Measurements from ENCODE around the gene DGKZ.
A peak's percentile ranks its signal among the peaks of the same experiment; 100 is the strongest.
"Not testable (repeated sequence)": the region's sequence is repeated elsewhere in the genome, so short reads cannot be mapped to it uniquely, and the experiment has no call there.

The DGKZ gene, protein sequence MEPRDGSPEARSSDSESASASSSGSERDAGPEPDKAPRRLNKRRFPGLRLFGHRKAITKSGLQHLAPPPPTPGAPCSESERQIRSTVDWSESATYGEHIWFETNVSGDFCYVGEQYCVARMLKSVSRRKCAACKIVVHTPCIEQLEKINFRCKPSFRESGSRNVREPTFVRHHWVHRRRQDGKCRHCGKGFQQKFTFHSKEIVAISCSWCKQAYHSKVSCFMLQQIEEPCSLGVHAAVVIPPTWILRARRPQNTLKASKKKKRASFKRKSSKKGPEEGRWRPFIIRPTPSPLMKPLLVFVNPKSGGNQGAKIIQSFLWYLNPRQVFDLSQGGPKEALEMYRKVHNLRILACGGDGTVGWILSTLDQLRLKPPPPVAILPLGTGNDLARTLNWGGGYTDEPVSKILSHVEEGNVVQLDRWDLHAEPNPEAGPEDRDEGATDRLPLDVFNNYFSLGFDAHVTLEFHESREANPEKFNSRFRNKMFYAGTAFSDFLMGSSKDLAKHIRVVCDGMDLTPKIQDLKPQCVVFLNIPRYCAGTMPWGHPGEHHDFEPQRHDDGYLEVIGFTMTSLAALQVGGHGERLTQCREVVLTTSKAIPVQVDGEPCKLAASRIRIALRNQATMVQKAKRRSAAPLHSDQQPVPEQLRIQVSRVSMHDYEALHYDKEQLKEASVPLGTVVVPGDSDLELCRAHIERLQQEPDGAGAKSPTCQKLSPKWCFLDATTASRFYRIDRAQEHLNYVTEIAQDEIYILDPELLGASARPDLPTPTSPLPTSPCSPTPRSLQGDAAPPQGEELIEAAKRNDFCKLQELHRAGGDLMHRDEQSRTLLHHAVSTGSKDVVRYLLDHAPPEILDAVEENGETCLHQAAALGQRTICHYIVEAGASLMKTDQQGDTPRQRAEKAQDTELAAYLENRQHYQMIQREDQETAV

DNA sequence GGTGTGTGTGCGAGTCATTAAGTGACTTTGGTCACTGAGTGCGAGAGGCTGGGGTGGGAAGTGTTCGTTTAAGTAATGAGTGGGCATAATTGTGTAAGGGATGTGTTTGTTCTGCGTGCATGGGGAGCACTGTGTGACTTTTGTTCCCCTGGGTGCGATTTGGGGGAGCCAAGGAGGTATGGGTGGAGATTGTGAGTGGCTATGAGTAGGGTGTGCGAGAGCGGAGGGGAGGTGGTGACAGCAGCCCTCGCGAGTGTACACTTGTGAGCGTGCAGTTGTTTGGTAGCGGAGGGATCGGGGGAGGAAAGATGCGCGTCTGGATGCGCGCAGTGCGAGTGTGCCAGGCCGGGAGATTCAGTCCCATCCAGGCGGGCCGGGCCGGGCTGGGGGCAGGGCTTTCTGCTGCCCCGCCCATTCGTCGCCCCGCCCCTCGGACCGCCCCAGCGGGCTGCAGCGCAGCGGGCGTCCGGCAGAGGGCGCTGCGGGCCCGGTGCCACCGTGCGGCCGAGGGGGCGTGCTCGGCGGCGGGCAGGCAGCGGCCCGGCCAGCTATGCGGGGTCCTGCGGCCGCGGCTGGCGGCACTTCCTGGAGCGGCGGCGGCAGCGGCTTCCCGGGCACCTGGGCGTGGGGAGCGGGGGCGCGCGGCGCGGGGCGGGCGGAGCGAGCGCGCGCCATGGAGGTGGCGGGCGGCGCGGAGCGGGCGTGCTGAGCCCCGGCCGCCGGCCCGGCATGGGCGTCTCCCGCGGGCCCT is at the start of gene DGKZ:
Gene DGKZ, plus strand, starts transcription at position 578 of the 751 bp plus-strand sequence. CDS start 197 bp downstream, outside the sequence.
- DNase-seq (ENCODE audit: low read depth), result peak; percentile 84

DNA sequence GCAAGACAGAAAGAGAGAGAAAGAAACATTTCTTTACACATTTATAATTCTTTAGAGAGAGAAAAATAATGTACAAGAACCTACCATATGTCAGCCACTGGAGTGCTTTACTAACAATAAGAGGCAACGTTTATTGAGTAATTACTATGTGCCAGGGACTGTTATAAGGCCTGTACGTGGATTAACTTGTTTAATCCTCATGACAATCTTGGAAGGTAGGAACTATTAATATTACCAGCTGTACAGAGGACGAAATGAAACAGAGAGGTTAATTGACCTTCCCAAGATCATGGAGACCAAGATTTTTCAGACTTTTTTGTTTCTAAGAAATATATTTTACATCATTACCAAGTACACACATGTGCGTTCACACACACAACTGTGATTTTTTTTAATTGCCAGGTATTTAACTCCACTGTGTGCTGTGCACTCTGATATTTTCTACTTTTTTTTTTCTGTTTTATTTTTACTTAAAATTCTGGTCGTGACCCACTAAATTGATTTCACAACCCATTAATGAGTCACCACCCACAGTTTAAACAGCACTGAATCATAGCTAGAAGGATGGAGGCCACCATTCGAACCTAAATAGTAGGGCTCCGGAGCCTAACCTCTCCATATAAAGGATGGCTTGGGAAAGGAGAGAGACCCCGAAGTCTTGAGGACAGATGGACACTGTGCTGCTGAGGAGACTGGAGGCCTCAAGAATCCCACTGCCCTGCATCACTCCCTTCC is 48.4 kb upstream of the DGKZ start:
- DNase-seq (ENCODE audit: low read depth), result peak; percentile 88

DNA sequence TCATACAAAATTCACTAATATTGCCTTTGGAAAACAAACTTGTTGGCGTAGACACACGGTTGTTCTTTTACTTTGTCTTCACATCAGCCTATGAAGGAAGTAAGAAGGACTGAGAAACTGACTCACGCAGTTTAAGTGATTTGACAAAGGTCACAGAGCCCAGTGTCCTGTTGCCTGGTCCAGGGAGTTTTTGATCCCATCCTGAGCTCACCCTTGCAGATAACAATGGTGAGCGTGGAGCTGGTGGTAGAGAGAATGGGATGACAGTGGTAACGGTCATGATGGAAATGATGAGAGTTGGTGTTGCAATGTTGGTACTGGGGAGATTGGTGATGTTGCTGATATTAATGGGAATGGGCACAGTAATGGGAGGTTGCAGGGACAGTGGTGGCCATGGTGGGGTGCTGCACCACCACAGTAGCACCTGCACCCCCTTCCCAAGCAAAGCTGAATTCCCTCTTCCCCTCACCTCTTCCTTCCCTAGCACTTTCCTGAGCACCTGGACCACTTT is 47.8 kb upstream of the DGKZ start:
- DNase-seq (ENCODE audit: low read depth), result no peak

DNA sequence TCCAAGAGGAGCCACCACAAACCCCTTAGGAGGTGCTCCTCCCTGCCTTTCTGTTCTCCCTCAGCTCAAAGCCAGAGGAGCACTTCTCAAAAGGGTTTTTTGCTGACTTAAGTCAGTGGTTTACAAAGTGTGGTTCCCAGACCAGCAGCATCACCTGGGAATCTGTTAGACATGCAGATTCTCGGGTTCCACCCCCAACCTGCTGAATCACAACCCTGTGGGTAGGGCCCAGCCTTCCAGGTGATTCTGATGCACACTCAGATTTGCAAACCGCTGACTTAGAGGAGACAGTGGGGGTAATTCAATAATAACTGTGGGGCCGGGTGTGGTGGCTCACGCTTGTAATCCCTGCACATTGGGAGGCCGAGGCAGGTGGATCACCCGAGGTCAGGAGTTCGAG is 47.0 kb upstream of the DGKZ start:
- no peak for DNase-seq (ENCODE audit: low read depth)

DNA sequence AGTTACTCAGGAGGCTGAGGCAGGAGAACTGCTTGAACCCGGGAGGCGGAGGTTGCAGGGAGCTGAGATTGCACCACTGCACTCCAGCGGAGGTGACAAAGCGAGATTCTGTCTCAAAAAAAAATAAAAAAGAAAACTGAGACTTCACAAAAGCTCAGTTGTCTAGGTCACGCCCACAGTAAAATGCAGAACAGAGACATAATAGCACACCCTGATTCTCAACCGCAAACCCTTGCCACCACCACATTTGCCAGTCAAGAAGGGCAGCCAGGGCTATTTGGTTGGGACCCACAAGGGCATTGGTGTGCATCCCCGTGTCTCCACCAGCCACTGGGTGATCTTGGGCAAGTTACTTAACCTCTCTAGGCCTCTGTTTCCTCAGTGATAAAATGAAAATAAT is 44.4 kb upstream of the DGKZ start:
- no peak for DNase-seq (ENCODE audit: low read depth)

DNA sequence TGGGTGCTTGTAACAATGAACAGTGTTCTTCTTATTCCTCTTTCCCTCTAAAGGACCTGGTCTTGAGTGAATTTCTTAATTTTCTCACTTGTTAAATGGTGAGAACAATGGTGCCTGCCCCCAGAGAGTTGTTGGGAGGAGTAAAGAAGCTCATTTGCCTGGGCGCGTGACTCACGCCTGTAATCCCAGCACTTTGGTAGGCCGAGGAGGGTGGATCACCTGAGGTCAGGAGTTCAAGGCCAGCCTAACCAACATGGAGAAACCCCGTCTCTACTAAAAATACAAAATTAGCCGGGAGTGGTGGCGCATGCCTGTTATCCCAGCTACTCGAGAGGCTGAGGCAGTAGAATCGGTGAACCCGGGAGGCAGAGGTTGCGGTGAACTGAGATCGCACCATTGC is 43.2 kb upstream of the DGKZ start:
- not testable (repeated sequence) for DNase-seq (ENCODE audit: low read depth)

DNA sequence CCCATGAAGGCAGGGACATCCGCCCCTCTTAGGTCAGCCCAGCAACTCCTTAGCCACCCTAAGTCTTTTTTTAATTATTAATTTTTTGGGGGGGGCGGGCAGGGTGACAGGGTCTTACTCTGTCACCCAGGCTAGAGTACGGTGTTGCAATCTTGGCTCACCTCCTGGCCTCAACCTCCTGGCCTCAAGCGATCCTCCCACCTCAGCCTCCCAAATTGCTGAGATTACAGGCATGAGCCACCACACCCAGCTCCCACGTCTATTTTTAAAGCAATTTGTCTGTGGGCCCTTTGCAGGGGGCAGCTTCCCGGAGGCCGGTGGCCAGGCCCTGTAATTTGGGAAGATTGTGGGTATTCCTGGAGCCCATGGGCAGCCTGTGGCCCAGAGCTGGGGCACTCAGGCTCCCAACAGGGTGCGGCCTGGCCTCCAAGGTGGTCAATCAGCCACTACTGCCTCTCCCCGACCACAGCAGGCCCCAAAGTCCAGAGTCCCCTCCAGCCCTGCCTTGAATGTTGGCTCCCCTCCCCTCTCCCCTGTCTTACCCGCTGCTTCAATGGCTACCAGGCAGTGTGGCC is 42.6 kb upstream of the DGKZ start:
- DNase-seq (ENCODE audit: low read depth), result no peak

DNA sequence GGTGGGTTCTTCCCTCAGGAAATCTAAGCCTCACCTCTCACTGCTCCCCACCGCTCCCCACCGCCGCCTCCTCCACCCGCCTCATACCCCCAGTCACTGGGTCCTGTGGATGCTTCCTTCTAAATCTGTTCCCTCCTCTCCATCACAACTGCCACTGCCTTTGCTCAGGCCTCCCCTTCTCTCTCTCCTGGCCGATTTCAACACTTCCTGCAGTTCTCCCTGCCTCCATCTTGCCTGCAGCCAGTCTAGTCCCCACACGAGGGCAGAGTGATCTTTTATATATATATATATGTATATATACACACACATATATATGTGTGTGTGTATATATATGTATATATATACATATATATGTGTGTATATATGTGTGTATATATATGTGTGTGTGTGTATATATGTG is 42.0 kb upstream of the DGKZ start:
- DNase-seq (ENCODE audit: low read depth), result peak; percentile 61

DNA sequence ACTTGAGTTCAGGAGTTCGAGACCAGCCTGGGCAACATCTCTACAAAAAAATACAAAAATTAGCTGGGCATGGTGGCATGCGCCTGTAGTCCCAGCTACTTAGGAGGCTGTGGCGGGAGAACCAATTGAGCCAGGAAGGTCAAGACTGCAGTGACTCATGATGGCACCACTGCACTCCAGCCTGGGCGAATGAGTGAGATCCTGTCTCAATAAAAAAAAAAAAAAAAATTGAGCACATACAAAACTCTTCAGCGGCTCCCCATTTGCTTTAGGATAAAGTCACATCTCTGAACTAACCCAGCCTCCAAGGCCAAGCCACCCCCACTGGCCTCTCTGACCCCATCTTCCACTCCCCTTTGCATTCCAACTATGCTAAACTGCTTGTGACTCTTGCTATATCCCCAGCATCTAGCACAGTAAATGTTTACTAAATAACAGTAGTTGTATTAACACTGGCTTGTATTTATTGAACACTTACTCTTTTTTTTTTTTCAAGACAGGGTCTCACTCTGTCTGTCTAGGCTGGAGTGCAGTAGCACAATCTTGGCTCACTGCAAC is 40.9 kb upstream of the DGKZ start:
- DNase-seq (ENCODE audit: low read depth), result peak; percentile 73

DNA sequence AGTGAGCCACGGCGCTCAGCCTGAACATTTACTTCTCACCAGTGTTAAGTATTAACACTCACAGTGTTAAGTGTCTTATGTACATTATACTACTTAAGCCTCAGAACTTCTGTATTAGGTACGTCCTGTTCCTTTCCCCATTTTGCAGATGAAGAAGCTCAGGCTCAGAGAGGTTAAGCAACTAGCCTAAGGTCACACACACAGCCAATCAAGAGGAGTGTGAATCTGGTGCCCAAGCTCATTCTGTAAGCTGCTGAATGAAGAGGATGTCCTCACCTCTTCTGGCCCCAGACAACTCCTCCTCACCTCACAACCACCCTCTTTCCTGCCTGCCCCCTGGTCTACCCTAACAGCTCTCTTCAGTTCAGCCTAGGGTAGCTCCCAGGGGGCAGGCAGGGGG is 39.9 kb upstream of the DGKZ start:
- DNase-seq (ENCODE audit: low read depth), result no peak

DNA sequence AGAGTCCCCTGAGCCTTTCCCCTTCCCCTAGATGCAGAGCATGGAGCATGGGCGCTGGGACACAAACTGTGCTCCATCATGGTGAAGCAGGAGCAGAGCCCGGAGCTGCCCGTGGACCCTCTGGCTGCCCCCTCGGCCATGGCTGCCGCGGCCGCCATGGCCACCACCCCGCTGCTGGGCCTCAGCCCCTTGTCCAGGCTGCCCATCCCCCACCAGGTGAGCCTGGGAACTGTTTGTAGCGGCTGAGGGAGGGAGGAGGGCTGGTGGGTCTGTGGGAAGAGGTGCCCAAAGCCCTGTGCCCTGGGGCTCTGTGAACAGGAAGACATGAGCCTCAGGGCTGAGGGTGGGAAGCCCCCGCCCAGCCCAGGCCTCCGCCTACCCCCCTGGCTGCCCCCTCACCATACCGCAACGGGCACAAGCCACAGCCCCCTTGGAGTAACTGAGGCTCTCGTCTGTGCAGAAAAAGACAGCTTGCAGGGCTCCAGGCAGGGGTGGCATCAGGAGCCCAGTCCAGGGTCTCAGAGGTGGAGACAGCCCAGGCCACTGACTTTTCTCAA is 39.4 kb upstream of the DGKZ start:
- no peak for DNase-seq (ENCODE audit: low read depth)

DNA sequence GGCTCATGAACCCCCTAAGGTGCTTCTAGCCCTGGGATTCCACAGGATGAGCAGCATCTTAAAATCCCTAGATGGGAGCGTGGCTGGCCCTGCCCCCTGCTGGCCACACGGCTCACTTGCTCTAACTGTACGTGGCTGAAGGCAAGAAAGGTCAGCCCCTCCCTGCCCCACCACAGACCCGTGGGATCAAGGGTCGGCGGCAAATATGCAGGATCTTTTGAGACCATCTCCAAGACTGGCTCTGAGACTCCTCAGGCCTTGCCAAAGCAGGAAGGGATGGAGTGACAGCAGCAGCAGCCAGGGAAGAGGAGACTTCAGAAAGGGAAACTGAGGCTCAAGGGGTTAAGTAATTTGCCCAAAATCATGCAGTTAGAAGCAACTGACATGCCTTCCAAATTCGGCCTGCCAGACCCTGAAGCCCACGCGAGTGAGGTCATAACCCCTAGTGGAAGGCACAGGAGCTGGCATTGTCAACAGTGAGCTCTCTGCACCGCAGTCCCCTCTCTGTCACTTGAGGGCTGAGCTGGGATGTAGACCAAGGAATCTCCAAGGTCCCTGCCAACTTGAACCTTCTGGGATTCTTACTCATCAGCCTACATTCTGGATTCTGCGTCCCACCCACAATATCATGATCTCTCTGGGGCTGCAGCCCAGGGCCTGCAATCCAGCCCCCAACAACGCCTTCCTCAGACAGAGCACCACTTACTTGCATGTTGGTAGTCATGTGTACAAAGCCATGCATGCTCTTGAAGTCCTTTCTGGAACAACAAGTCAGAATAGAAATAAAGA is 38.4 kb upstream of the DGKZ start:
- peak; percentile 71 for DNase-seq (ENCODE audit: low read depth)

DNA sequence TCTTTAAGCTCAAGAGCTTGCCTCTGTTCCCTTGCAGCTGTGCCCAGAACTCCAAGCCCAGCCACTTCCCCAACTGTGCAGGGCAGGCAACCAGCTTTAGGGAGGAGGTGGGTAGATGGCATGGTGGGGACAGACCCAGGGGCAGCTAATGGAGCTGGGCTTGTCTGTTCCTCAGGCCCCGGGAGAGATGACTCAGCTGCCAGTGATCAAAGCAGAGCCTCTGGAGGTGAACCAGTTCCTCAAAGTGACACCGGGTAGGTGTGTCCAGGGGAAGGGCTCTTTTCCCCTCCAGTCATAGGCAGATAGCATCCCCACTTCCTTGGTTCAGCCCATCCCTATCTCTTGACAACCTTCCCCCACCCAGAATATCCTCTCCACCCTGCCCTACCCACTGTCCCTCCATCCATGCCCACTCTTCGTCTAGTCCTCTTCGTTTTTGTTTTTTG is 37.4 kb upstream of the DGKZ start:
- no peak for DNase-seq (ENCODE audit: low read depth)

DNA sequence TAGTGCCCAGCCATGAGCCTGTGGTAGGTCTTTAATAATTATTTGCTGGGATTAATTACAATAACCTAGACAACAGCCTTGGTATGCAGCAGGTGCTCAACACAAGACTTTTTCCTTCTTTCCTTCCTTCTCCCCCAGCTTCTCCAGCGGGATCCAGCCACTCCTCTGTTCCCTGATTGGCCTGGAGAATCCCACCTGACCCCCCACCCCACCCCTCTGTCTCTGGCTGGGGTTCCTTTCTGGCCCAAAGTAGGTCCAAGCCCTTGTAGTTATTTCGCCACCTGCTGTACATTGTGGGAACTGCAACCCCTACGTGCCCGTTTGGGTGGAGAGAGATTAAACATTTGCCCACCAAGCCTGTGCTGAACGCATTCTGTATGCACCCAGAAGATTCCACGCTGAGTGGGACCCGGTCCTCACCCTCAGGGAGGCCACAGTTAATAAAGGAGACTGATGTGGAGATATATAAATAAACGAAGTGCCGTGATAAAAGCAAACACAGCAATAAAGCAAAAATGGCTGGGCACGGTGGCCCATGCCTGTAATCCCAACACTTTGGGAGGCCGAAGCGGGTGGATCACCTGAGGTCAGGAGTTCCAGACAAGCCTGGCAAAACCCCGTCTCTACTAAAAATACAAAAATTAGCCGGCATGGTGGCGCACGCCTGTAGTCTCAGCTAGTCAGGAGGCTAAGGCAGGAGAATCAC is 32.1 kb upstream of the DGKZ start:
- DNase-seq (ENCODE audit: low read depth), result peak; percentile 81

DNA sequence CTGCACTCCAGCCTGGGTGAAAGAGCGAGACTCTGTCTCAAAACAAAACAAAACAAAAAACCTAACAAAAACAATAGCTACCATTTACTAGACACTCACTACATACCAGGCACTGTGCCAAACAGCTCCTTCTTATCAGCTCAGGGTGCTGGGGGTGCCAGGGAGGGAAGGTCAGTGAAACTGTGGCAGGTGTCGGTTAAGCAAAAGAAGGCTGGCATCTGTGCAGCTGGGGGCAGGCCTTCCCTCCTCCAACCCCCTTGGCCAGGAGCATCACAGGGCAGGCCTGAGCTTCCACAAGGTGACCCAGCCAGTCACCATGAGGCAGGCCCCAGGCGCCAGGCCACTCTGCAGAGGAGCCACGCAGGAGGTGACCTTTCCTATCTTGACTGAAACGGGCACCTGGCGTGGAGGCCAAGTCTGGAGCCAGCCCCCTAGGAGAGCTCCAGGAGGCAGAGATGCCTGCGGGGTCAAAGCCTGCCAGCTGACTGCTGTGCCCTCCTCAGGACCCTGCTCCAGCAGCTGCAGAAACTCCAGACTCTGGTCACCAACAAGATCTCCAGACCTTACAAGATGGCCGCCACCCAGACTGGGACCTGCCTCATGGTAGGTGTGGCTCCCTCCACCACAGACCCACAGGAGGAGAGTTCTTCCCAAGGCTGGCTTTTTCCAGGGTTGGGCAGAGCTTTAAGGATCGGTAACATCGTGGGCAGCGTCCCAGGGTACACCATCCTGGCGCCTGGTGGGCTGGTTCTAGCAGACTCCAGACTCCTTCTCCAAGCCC is 31.3 kb upstream of the DGKZ start:
- no peak for DNase-seq (ENCODE audit: low read depth)

DNA sequence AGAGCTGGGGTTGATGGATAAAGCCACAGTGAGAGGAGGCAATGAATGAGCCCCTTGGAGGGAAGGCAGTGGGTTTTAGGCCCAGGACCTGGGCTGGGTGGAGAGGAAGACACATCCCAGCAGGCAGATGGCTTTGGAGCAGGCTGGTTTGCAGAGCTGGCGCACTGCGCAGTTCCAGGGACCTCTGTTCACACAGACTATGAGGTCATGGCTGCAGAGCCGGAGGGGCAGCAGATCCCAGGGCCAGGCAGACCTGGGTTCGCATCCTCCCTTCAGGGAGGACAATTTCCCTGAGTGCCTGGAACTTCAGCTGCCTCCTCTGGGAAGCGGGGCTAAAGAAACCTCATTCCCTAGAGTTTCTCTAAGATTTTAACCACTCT is 28.2 kb upstream of the DGKZ start:
- no peak for DNase-seq (ENCODE audit: low read depth)

DNA sequence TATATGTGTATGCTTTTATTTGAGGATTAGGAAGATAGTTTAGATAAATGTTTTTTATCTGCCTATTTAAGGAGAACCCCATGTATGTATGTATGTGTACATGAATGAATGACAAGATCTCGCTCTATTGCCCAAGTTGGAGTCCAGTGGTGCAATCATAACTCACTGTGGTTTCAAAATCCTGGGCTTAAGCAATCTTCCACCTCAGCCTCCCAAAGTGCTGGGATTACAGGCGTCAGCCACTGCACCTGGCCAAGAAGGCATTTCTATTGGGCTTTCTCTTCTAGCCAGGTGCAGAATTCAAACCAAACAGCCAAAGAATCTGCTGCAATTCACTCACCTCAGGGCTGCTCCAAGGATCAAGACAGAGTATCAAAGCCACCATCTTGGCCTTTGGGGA is 25.5 kb upstream of the DGKZ start:
- DNase-seq (ENCODE audit: low read depth), result no peak

DNA sequence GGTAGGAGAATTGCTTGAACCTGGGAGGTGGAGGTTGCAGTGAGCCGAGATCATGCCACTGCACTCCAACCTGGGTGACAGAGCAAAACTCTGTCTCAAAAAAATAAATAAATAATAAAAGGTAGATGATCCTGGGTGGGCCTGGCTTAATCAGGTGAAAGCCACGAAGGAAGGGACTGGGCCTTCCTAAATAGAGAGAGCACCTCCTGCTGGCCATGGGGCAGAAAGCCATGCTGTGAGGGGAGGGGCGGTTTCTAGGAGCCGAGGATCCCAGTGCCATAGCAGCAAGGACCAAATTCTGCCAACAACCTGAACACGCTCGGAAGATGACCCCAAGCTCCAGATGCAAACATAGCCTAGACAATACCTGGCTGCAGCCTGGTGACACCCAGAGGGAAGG is 24.5 kb upstream of the DGKZ start:
- peak; percentile 61 for DNase-seq (ENCODE audit: low read depth)

Data from EH (cell line).